Measurements from ENCODE around the gene IL17RA. TPM values are rescaled to one million over a fixed set of nuclear protein-coding genes. Genes with fewer than 3 reads are reported as not detected.

IL17RA gene
- total and polyA plus RNA-seq, 2 donors (not counting 3 experiments of a cell fraction or from before 2014, with no cell fraction given) = 13.0 to 19.3 TPM

DNA sequence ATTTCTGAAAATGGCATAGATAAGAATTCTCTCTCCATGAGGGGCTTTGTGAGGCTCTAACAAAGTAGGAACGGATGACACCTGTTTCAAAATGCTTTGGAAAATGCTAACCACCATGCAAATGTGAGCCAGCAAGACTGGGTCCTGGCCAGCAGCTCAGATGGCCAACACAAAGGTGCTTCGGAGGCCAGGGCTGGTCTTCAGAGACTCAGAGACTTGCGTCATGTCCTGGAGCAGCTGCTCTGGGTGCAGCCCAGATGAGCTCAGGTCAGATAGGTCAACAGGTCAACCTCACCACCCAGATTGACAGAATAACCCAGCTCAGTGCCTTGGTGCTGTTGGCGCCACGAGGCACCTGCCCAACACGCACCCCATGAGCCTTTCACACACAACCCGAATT is 48.3 kb downstream of the IL17RA start:
- no TSS peak for BruUV-seq (replicated peaks)
- dilution Hi-C loops (cut with MboI; ENCODE audit: extremely low pct_ligation_motif_present, low sequenced_read_pairs) = no loop called here
- no peaks in the 10 kb centered on the region for H3K4me1 ChIP-seq (ENCODE audit: control insufficient read depth, extremely low read depth, insufficient read depth, low read length)
- peaks cover 0 to 5% of the 10 kb centered on the region in 2 experiments for H3K36me3 ChIP-seq (ENCODE audit: control insufficient read depth in 2 of 2, extremely low read depth in 1 of 2, insufficient read depth in 2 of 2, low read length in 2 of 2)
- no peaks in the 10 kb centered on the region for H3K9me3 ChIP-seq (replicated peaks; ENCODE audit: control insufficient read depth, insufficient read depth, low read length)
- H4K20me1 ChIP-seq (replicated peaks; ENCODE audit: control insufficient read depth, extremely low read depth, insufficient read depth, low read length) = no peaks in the 10 kb centered on the region
- ChIA-PET POLR2A (no interaction called here), CTCF (no interaction called here)
- no peak overlapping the region for H2AFZ ChIP-seq (ENCODE audit: low read depth, low read length)
- H3K27me3 ChIP-seq (ENCODE audit: control insufficient read depth in 2 of 2, insufficient read depth in 2 of 2, low read length in 2 of 2) = no peaks in the 10 kb centered on the region
- no peak overlapping the region for H3K4me2 ChIP-seq (ENCODE audit: insufficient read depth, low read length)
- no peak overlapping the region for H3K4me3 ChIP-seq (replicated peaks in 1 of 3; ENCODE audit: insufficient read depth in 1 of 3, low read depth in 1 of 3, low read length in 3 of 3)
- H3K9me1 ChIP-seq (replicated peaks; ENCODE audit: control insufficient read depth, extremely low read depth, insufficient read depth, low read length) = no peaks in the 10 kb centered on the region
- no peak for TF ChIP-seq JUN (IDR thresholded peaks at IDR 0.05; ENCODE audit: borderline replicate concordance, insufficient read depth, insufficient read length, low read depth)
- no peak for TF ChIP-seq EZH2 (IDR thresholded peaks at IDR 0.05; ENCODE audit: borderline replicate concordance, low read depth, low read length, severe bottlenecking)
- no peak for TF ChIP-seq POLR2AphosphoS5 (IDR thresholded peaks at IDR 0.05; ENCODE audit: insufficient read depth, low read depth, low read length)
- no peak for TF ChIP-seq POLR2A (IDR thresholded peaks at IDR 0.05; ENCODE audit: low read depth, low read length)
- TF ChIP-seq, protein P1, sequence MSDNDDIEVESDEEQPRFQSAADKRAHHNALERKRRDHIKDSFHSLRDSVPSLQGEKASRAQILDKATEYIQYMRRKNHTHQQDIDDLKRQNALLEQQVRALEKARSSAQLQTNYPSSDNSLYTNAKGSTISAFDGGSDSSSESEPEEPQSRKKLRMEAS (IDR thresholded peaks at IDR 0.05; ENCODE audit: insufficient read depth, insufficient read length) = no peak
- no peak for TF ChIP-seq FOS (IDR thresholded peaks at IDR 0.05; ENCODE audit: borderline replicate concordance, insufficient read depth, low read length)
- no peak for TF ChIP-seq GATA2 (IDR thresholded peaks at IDR 0.05; ENCODE audit: insufficient read depth, insufficient read length, low read depth, low read length)
- TF ChIP-seq, protein P2, sequence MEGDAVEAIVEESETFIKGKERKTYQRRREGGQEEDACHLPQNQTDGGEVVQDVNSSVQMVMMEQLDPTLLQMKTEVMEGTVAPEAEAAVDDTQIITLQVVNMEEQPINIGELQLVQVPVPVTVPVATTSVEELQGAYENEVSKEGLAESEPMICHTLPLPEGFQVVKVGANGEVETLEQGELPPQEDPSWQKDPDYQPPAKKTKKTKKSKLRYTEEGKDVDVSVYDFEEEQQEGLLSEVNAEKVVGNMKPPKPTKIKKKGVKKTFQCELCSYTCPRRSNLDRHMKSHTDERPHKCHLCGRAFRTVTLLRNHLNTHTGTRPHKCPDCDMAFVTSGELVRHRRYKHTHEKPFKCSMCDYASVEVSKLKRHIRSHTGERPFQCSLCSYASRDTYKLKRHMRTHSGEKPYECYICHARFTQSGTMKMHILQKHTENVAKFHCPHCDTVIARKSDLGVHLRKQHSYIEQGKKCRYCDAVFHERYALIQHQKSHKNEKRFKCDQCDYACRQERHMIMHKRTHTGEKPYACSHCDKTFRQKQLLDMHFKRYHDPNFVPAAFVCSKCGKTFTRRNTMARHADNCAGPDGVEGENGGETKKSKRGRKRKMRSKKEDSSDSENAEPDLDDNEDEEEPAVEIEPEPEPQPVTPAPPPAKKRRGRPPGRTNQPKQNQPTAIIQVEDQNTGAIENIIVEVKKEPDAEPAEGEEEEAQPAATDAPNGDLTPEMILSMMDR (IDR thresholded peaks at IDR 0.05; ENCODE audit: extremely low read depth in 1 of 2, insufficient read depth in 1 of 2, low read depth in 1 of 2, low read length in 2 of 2) = no peak
- TF ChIP-seq MYC (IDR thresholded peaks at IDR 0.05; ENCODE audit: low read depth, low read length) = no peak
- FAIRE-seq (no peak), DNase-seq (ENCODE audit: low read depth, low spot score) (no peak)
- no peak overlapping the region for H3K9ac ChIP-seq (replicated peaks; ENCODE audit: extremely low read depth, insufficient read depth, low read length)
- H3K79me2 ChIP-seq (ENCODE audit: control insufficient read depth, insufficient read depth, low read length) = no peaks in the 10 kb centered on the region
- H3K27ac ChIP-seq (ENCODE audit: insufficient read depth, low read depth, low read length) = no peak overlapping the region
- intact Hi-C loops (cut with micrococcal nuclease) = no loop called here
